H1 (cell line): Measurements from ENCODE around the gene POFUT2. TPM values are rescaled to one million over a fixed set of nuclear protein-coding genes. Genes with fewer than 3 reads are reported as not detected.

Experiments used
- CTCF ChIA-PET: fragments of 300-600 bp; sonication (Branson Sonifier 250); formaldehyde crosslinking; loops from one replicate; lab custom pipeline; 2021; ENCODE audit not compliant: partially characterized antibody; lab: Charles Lee
- POLR2A ChIA-PET: fragments of 300-600 bp; sonication (Branson Sonifier 250); formaldehyde crosslinking; loops from one replicate; lab custom pipeline; 2021; ENCODE audit warnings: inconsistent platforms; ENCODE audit not compliant: partially characterized antibody; lab: Charles Lee
- DNase-seq, 2 experiments: peaks; one replicate each; pipeline versions ENCODE4 v3.0.0 to v3.0.0-alpha.2; 2010 to 2022; ENCODE audit warnings: low spot score in 2 of 2, low read depth in 1 of 2, mixed read lengths in 1 of 2
- FAIRE-seq: peaks from 2 replicates; lab custom pipeline; 2011; peaks lifted over from hg19 to GRCh38; lab: Jason Lieb, UNC
- H2AFZ ChIP-seq: 2 replicates; pipeline ENCODE4 v1.8.1; 2012; ENCODE audit warnings: low read length, inconsistent platforms
- H2AK5ac ChIP-seq: 2 replicates; pipeline ENCODE4 v1.6.1; 2013; ENCODE audit warnings: low read depth, low read length
- H2BK120ac ChIP-seq: replicated peaks from 2 replicates; pipeline ENCODE3; 2013; ENCODE audit warnings: low read depth, low read length, inconsistent platforms
- H2BK12ac ChIP-seq: 2 replicates; pipeline ENCODE4 v1.6.1; 2013; ENCODE audit warnings: low read depth, low read length
- H2BK15ac ChIP-seq: 2 replicates; pipeline ENCODE4 v1.6.1; 2013; ENCODE audit warnings: low read length
- H2BK20ac ChIP-seq: 2 replicates; pipeline ENCODE4 v1.6.1; 2013; ENCODE audit warnings: low read length
- H2BK5ac ChIP-seq: 2 replicates; pipeline ENCODE4 v1.6.1; 2013; ENCODE audit warnings: low read depth, low read length
- H3K14ac ChIP-seq: 2 replicates; pipeline ENCODE4 v1.6.1; 2013; ENCODE audit warnings: inconsistent platforms; ENCODE audit not compliant: insufficient read length
- H3K18ac ChIP-seq: 2 replicates; pipeline ENCODE4 v1.6.1; 2013; ENCODE audit warnings: low read length; ENCODE audit errors: extremely low read depth
- H3K23ac ChIP-seq: 2 replicates; pipeline ENCODE4 v1.6.1; 2013; ENCODE audit warnings: inconsistent platforms; ENCODE audit not compliant: insufficient read length
- H3K23me2 ChIP-seq: 2 replicates; pipeline ENCODE4 v1.6.1; 2013; ENCODE audit warnings: low read depth, low read length
- H3K27ac ChIP-seq: 2 replicates; pipeline ENCODE4 v1.6.1; 2011; ENCODE audit warnings: low read depth, low read length, inconsistent platforms
- H3K27me3 ChIP-seq, 4 experiments: replicated peaks in 1 of 4; 1 replicate in 1 of 4; 2 replicates in 3 of 4; pipeline versions ENCODE4 v1.6.1 to v1.8.1; 2011 to 2013; ENCODE audit warnings: low read length in 3 of 4, mild to moderate bottlenecking in 3 of 4, inconsistent platforms in 2 of 4, mixed read lengths in 2 of 4, moderate library complexity in 1 of 4; ENCODE audit not compliant: control insufficient read depth in 3 of 4, insufficient read depth in 3 of 4; ENCODE audit errors: extremely low read depth in 1 of 4
- H3K36me3 ChIP-seq, 4 experiments: 2 replicates each; pipeline versions ENCODE4 v1.6.1 to v1.8.1; 2011 to 2013; ENCODE audit warnings: mild to moderate bottlenecking in 4 of 4, low read length in 3 of 4, moderate library complexity in 2 of 4, control low read depth in 1 of 4, inconsistent platforms in 1 of 4; ENCODE audit not compliant: insufficient read depth in 4 of 4, control insufficient read depth in 2 of 4
- H3K4ac ChIP-seq: replicated peaks from 2 replicates; pipeline ENCODE3; 2013; ENCODE audit warnings: low read length, low read depth, mixed read lengths, inconsistent platforms; ENCODE audit not compliant: insufficient read length
- H3K4me1 ChIP-seq, 4 experiments: replicated peaks in 1 of 4; 1 replicate in 1 of 4; 2 replicates in 3 of 4; pipeline versions ENCODE4 v1.6.1 to v1.8.1; 2011 to 2013; ENCODE audit warnings: low read length in 3 of 4, inconsistent platforms in 2 of 4, mixed read lengths in 1 of 4; ENCODE audit not compliant: insufficient read depth in 4 of 4, control insufficient read depth in 3 of 4
- H3K4me2 ChIP-seq, 2 experiments: 2 replicates each; pipeline versions ENCODE4 v1.6.1 to v1.8.1; 2011 to 2013; ENCODE audit warnings: low read depth in 2 of 2, low read length in 2 of 2, control low read depth in 1 of 2, inconsistent platforms in 1 of 2, mild to moderate bottlenecking in 1 of 2; ENCODE audit not compliant: insufficient read depth in 1 of 2
- H3K4me3 ChIP-seq, 4 experiments: fragments of 200-600, 300-600 bp in 1 of 4; sonication (generic), shearing (Covaris generic), sonication (Bioruptor Twin) in 1 of 4; 2 replicates each; pipeline versions ENCODE4 v1.5.1 to v1.8.1; 2011 to 2016; ENCODE audit warnings: low read length in 4 of 4, low read depth in 3 of 4, control low read depth in 2 of 4, inconsistent platforms in 2 of 4, mild to moderate bottlenecking in 2 of 4, mixed read lengths in 1 of 4, moderate library complexity in 1 of 4; ENCODE audit not compliant: insufficient read depth in 2 of 4; ENCODE audit errors: extremely low read depth in 1 of 4
- H3K56ac ChIP-seq: replicated peaks from 2 replicates; pipeline ENCODE3; 2013; ENCODE audit warnings: low read depth, mild to moderate bottlenecking, mixed read lengths, low read length, inconsistent platforms; ENCODE audit not compliant: insufficient read length
- H3K79me1 ChIP-seq: 2 replicates; pipeline ENCODE4 v1.6.1; 2013; ENCODE audit warnings: low read depth, low read length, control low read depth
- H3K79me2 ChIP-seq, 2 experiments: 2 replicates each; pipeline versions ENCODE4 v1.6.1 to v1.8.1; 2012 to 2013; ENCODE audit warnings: low read length in 2 of 2, mild to moderate bottlenecking in 2 of 2, inconsistent platforms in 1 of 2; ENCODE audit not compliant: insufficient read depth in 2 of 2, control insufficient read depth in 1 of 2
- H3K9ac ChIP-seq, 4 experiments: replicated peaks in 1 of 4; 1 replicate in 1 of 4; 2 replicates in 3 of 4; pipeline versions ENCODE4 v1.6.1 to v1.8.1; 2011 to 2013; ENCODE audit warnings: low read depth in 3 of 4, low read length in 3 of 4, control low read depth in 2 of 4, mild to moderate bottlenecking in 2 of 4, moderate library complexity in 2 of 4, inconsistent platforms in 1 of 4; ENCODE audit errors: extremely low read depth in 1 of 4
- H3K9me3 ChIP-seq, 2 experiments: 2 replicates each; pipeline versions ENCODE4 v1.6.1 to v1.8.1; 2012 to 2013; ENCODE audit warnings: mild to moderate bottlenecking in 2 of 2, moderate library complexity in 2 of 2, control low read depth in 1 of 2, inconsistent platforms in 1 of 2, low read depth in 1 of 2, low read length in 1 of 2, mixed read lengths in 1 of 2; ENCODE audit not compliant: insufficient read depth in 2 of 2
- H4K20me1 ChIP-seq, 2 experiments: replicated peaks in 1 of 2; 2 replicates each; pipeline versions ENCODE3 to v1.8.1; 2011 to 2013; ENCODE audit warnings: inconsistent platforms in 2 of 2, low read length in 2 of 2, mild to moderate bottlenecking in 1 of 2; ENCODE audit not compliant: insufficient read depth in 2 of 2, control insufficient read depth in 1 of 2
- H4K5ac ChIP-seq: 2 replicates; pipeline ENCODE4 v1.6.1; 2013; ENCODE audit warnings: low read length, low read depth, mixed read lengths, inconsistent platforms; ENCODE audit not compliant: insufficient read length
- H4K8ac ChIP-seq: 2 replicates; pipeline ENCODE4 v1.8.0; 2013; ENCODE audit warnings: mild to moderate bottlenecking, moderate library complexity, low read length, inconsistent platforms; ENCODE audit not compliant: insufficient read depth; ENCODE audit errors: extremely low read depth
- H4K91ac ChIP-seq: replicated peaks from 2 replicates; pipeline ENCODE3; 2013; ENCODE audit warnings: low read length, mixed read lengths, inconsistent platforms; ENCODE audit not compliant: insufficient read length
- ATF3 ChIP-seq: IDR thresholded peaks from 2 replicates; pipeline ENCODE4 v1.6.1; 2011; ENCODE audit warnings: low read depth, mild to moderate bottlenecking, low read length; ENCODE audit not compliant: insufficient read depth
- CBX8 ChIP-seq: fragments of 300-800, 300-1000 bp; sonication (generic); IDR thresholded peaks from 2 replicates; pipeline ENCODE4 v1.7.1; 2016; ENCODE audit warnings: low read depth, low read length, borderline replicate concordance
- CEBPB ChIP-seq: IDR thresholded peaks from 2 replicates; pipeline ENCODE4 v1.6.1; 2012; ENCODE audit warnings: low read depth, low read length
- RNF2 ChIP-seq: fragments of 200-900, 300-1000 bp; sonication (generic); IDR thresholded peaks from 2 replicates; pipeline ENCODE4 v1.7.1; 2016; ENCODE audit warnings: borderline replicate concordance, low read depth, mild to moderate bottlenecking, antibody characterized with exemption, low read length; ENCODE audit not compliant: poor library complexity, severe bottlenecking; ENCODE audit errors: missing control alignments
- TAF1 ChIP-seq: IDR thresholded peaks from 2 replicates; pipeline ENCODE4 v1.6.1; 2011; ENCODE audit warnings: mild to moderate bottlenecking, low read depth, low read length
- TBP ChIP-seq: IDR thresholded peaks from 2 replicates; pipeline ENCODE4 v1.6.1; 2011; ENCODE audit warnings: low read depth, low read length, improper control_type of control experiment
- WGBS, 2 experiments: shearing (Covaris generic) in 1 of 2; methylation state at CpG; one replicate each; pipeline versions ENCODE4 v1.1.6 to v1.1.7; 2013 to 2015; ENCODE audit warnings: low lambda C conversion rate in 2 of 2, mixed read lengths in 2 of 2, inconsistent platforms in 1 of 2, low coverage in 1 of 2, missing lambda C conversion rate in 1 of 2; ENCODE audit not compliant: insufficient replicate concordance in 2 of 2, insufficient coverage in 1 of 2, insufficient read length in 1 of 2; ENCODE audit errors: extremely low coverage in 1 of 2, missing lambda C conversion rate in 1 of 2; 5-methylcytosine and 5-hydroxymethylcytosine counted together
- polyA plus RNA-seq, 7 experiments: library from polyadenylated mRNA; depleted of rRNA in 3 of 7; stranded (reverse) in 5 of 7; unstranded in 2 of 7; fragments of >200 nt in 5 of 7; fragments of 200-250 nt in 2 of 7; gene quantifications; 1 replicate in 5 of 7; 2 replicates in 1 of 7; 4 replicates in 1 of 7; pipeline versions ENCODE4 v1.2.1 to v1.2.3, GENCODE V29; 2011 to 2013; ENCODE audit warnings: missing spikeins in 2 of 7, mixed read lengths in 2 of 7
- total RNA-seq: library from RNA; stranded (reverse); fragmentation: NEBNext Ultra II Directional; extraction: Animal tissue kit (Norgen Biotek cat#: 25700); gene quantifications from 2 replicates; pipeline ENCODE4 v1.2.1, GENCODE V29; 2021

The POFUT2 gene
- total and polyA plus RNA-seq, 2 of the 8 experiments (the other 6 are each of a cell fraction or from before 2014, with no cell fraction given), result 13.7 to 32.1 TPM

GRCh38 chr21:45322960-45323461, 35.3 kb upstream of the POFUT2 start:
- H3K9me3 ChIP-seq, result no peaks in the 10 kb centered on the region
- no peak overlapping the region for H3K18ac ChIP-seq
- H3K27me3 ChIP-seq, result no peaks in the 10 kb centered on the region
- H3K56ac ChIP-seq, result no peak overlapping the region
- WGBS, 2 experiments, result 75% methylated on average over 18 of the region's 22 CpGs; no CpG with 5 or more reads in 1 of the 2 experiments
- no peak overlapping the region for H3K9ac ChIP-seq
- DNase-seq, result no peak
- no peak overlapping the region for H2AFZ ChIP-seq
- H4K8ac ChIP-seq, result peak overlapping the region; percentile 28; the same call in 1 of the 2 replicates
- H3K14ac ChIP-seq, result no peak overlapping the region
- 0 out of 2 replicates have a peak overlapping the region, but pooled peaks have one; percentile 39 for H2BK12ac ChIP-seq
- H3K4me2 ChIP-seq, result no peak overlapping the region
- H3K23me2 ChIP-seq, result no peaks in the 10 kb centered on the region
- H2BK20ac ChIP-seq, result no peak overlapping the region
- no peaks in the 10 kb centered on the region for H3K36me3 ChIP-seq
- no peaks in the 10 kb centered on the region for H3K79me2 ChIP-seq
- no peak overlapping the region for H4K91ac ChIP-seq
- H2BK15ac ChIP-seq, result peak overlapping the region; percentile 61
- ChIA-PET POLR2A (interaction anchor here (1.0 to 4.0 kb wide), 10 partner anchors 8 to 202 kb away, joined by 3 to 14 read pairs (median 4); no protein-coding TSS in a partner anchor), CTCF (interaction anchor here (0.6 to 3.8 kb wide), 12 partner anchors 10 to 186 kb away, joined by 3 to 27 read pairs (median 3); no protein-coding TSS in a partner anchor)
- no peak overlapping the region for H2BK120ac ChIP-seq
- no peak for FAIRE-seq
- no peak overlapping the region for H3K4me3 ChIP-seq
- no peaks in the 10 kb centered on the region for H3K79me1 ChIP-seq
- H3K4me1 ChIP-seq, result peaks cover 0 to 15% (median 13%) of the 10 kb centered on the region in 4 experiments; a peak in 6 of 7 replicates
- TF ChIP-seq CEBPB (peak; percentile 36; the same call in 1 of the 2 replicates), TBP (no peak), RNF2 (no peak), ATF3 (no peak), CBX8 (no peak), TAF1 (no peak)
- H3K4ac ChIP-seq, result no peak overlapping the region
- H2BK5ac ChIP-seq, result no peak overlapping the region; the same call in 1 of the 2 replicates
- H3K27ac ChIP-seq, result no peak overlapping the region
- H3K23ac ChIP-seq, result no peak overlapping the region
- no peak overlapping the region for H2AK5ac ChIP-seq
- no peak overlapping the region for H4K5ac ChIP-seq
- no peaks in the 10 kb centered on the region for H4K20me1 ChIP-seq
